Measurements from ENCODE around the gene LRRC3B.
"Not testable (repeated sequence)": the region's sequence is repeated elsewhere in the genome, so short reads cannot be mapped to it uniquely, and the experiment has no call there.

LRRC3B gene

GRCh38 chr3:26622621-26623418 lies at the start of gene LRRC3B:
LRRC3B (plus strand) TSS chr3:26622772; CDS start chr3:26709673, 86,901 bp downstream.
- DNase-seq = no peak

GRCh38 chr3:26574766-26575165 lies 47.8 kb upstream of the LRRC3B start:
- no peak for DNase-seq

- no peak for DNase-seq
These were observed 43.5 kb upstream of the LRRC3B start for GRCh38 chr3:26579116-26579515.

GRCh38 chr3:26587571-26587970 lies 35.0 kb upstream of the LRRC3B start:
- DNase-seq = no peak

- no peak for DNase-seq
These were observed 33.6 kb upstream of the LRRC3B start for GRCh38 chr3:26588931-26589330.

GRCh38 chr3:26589678-26590077 lies 32.9 kb upstream of the LRRC3B start:
- DNase-seq = no peak

- no peak for DNase-seq
These were observed 31.6 kb upstream of the LRRC3B start for GRCh38 chr3:26590919-26591484.

GRCh38 chr3:26591926-26592325 lies 30.6 kb upstream of the LRRC3B start:
- DNase-seq = no peak

- DNase-seq = no peak
These were observed 30.1 kb upstream of the LRRC3B start for GRCh38 chr3:26592451-26592850.

GRCh38 chr3:26596335-26596734 lies 26.2 kb upstream of the LRRC3B start:
- no peak for DNase-seq

GRCh38 chr3:26603311-26603710 lies 19.3 kb upstream of the LRRC3B start:
- DNase-seq = not testable (repeated sequence)

GRCh38 chr3:26603771-26604170 lies 18.8 kb upstream of the LRRC3B start:
- DNase-seq = not testable (repeated sequence)

- DNase-seq = no peak
These were observed 8.4 kb upstream of the LRRC3B start for GRCh38 chr3:26614006-26614685.

- DNase-seq = no peak
These were observed 1.4 kb upstream of the LRRC3B start for GRCh38 chr3:26621176-26621575.

- DNase-seq = no peak
These were observed 509 bp upstream of the LRRC3B start for GRCh38 chr3:26621906-26622620.

- no peak for DNase-seq
These were observed 1.0 kb downstream of the LRRC3B start for GRCh38 chr3:26623419-26624208.

- DNase-seq = no peak
These were observed 1.7 kb downstream of the LRRC3B start for GRCh38 chr3:26624209-26624765.

- no peak for DNase-seq
These were observed 2.6 kb downstream of the LRRC3B start for GRCh38 chr3:26625187-26625586.

GRCh38 chr3:26627080-26627479 lies 4.5 kb downstream of the LRRC3B start:
- no peak for DNase-seq

- no peak for DNase-seq
These were observed 6.3 kb downstream of the LRRC3B start for GRCh38 chr3:26628915-26629314.

GRCh38 chr3:26630669-26631389 lies 8.3 kb downstream of the LRRC3B start:
- no peak for DNase-seq

GRCh38 chr3:26631390-26631738 lies 8.8 kb downstream of the LRRC3B start:
- DNase-seq = no peak
